Stimulated activated effector memory CD8-positive, alpha-beta T cell treated with anti-CD3 and anti-CD28 coated beads, Interleukin-12 subunit alpha, Interleukin-12 subunit beta, amount 100 ng/mL, for 72 hours (primary cell): ENCODE results near the gene GEMIN4.
"Not testable (repeated sequence)": the region's sequence is repeated elsewhere in the genome, so short reads cannot be mapped to it uniquely, and the experiment has no call there.

Source experiments
- ATAC-seq: fragments of 150-1000 bp; cut with Tn5 transposase; 2 replicates; pipeline ENCODE4 v1.10.0; 2021
- DNase-seq, 2 donors: peaks; one replicate each; pipeline ENCODE4 v3.0.0; 2021 to 2022; ENCODE audit warnings: low spot score in 2 of 2
- H3K27ac Mint-ChIP-seq: one replicate; pipeline ENCODE4 v1.8.0; 2022; ENCODE audit warnings: mild to moderate bottlenecking, mixed read lengths
- H3K36me3 Mint-ChIP-seq: one replicate; pipeline ENCODE4 v1.8.0; 2022; ENCODE audit warnings: mild to moderate bottlenecking, mixed read lengths
- H3K4me1 Mint-ChIP-seq: one replicate; pipeline ENCODE4 v1.8.0; 2022; ENCODE audit warnings: mixed read lengths
- H3K4me3 Mint-ChIP-seq: one replicate; pipeline ENCODE4 v1.8.0; 2022; ENCODE audit warnings: mild to moderate bottlenecking, mixed read lengths
- H3K9me3 Mint-ChIP-seq: one replicate; pipeline ENCODE4 v1.8.0; 2022; ENCODE audit warnings: mixed read lengths

The GEMIN4 gene

DNA sequence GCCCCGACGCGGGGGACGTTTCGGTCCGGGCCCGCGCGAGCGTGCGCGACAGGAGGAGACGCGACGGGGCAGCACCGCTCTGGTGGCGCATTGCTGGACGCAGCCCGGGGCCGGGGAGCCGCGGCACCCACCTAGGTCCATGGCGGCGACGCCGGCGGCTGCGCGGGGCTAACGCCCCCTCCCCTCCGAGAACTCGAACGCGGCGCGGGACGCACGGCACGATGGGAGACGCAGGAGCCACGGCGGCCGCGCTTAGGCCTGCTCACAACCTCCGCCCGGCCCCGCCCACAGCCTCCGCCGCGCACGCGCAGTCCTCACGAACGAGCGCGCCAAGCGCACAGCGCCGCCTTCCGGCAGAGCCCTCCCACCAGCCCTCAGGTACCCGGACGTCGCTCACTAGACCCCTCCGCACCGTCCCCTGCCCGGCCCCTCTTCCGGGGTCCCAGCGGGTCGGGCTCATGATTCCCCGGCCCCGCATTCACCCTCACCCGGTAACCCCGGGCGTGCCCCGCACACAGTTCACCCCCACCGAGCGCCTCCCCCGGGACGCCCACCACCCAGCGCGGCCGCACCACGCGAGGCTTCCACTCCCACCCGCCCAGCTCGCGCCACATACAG is at the start of gene GEMIN4:
TSS of gene GEMIN4 (minus strand) at position 263 of the 618 bp plus-strand sequence. CDS start at position 141, 122 bp downstream.
- H3K4me1 Mint-ChIP-seq, result peaks cover 44% of the 10 kb centered on the region
- H3K9me3 Mint-ChIP-seq, result no peaks in the 10 kb centered on the region
- ATAC-seq, result peak; percentile 94
- peaks cover 47% of the 10 kb centered on the region for H3K36me3 Mint-ChIP-seq
- peak within 1 kb of the TSS; percentile 96 for H3K4me3 Mint-ChIP-seq
- peak within 1 kb of the TSS; percentile 96 for H3K27ac Mint-ChIP-seq
- peak; percentile 100 for DNase-seq

DNA sequence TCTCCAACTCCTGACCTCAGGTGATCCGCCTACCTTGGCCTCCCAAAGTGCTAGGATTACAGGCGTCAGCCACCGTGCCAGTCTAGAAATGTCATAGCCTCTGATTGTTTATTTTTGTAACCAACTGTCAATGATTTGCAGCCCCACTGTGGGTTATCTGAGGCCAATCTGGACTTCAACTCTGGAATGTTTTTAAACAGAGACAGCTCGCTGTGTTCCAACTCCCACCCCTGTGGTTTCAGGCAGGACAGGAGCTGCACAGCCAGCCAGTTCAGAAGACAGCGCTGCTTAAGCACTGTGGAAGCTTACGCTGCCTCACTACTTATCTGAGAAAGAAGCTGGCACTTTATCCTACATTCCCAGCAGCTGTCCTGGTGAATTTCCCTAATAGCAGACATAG is 49.6 kb upstream of the GEMIN4 start:
- no peaks in the 10 kb centered on the region for H3K4me1 Mint-ChIP-seq
- H3K9me3 Mint-ChIP-seq, result no peaks in the 10 kb centered on the region
- ATAC-seq (no peak), DNase-seq (no peak)
- H3K36me3 Mint-ChIP-seq, result no peaks in the 10 kb centered on the region
- no peak overlapping the region for H3K4me3 Mint-ChIP-seq
- H3K27ac Mint-ChIP-seq, result no peak overlapping the region

DNA sequence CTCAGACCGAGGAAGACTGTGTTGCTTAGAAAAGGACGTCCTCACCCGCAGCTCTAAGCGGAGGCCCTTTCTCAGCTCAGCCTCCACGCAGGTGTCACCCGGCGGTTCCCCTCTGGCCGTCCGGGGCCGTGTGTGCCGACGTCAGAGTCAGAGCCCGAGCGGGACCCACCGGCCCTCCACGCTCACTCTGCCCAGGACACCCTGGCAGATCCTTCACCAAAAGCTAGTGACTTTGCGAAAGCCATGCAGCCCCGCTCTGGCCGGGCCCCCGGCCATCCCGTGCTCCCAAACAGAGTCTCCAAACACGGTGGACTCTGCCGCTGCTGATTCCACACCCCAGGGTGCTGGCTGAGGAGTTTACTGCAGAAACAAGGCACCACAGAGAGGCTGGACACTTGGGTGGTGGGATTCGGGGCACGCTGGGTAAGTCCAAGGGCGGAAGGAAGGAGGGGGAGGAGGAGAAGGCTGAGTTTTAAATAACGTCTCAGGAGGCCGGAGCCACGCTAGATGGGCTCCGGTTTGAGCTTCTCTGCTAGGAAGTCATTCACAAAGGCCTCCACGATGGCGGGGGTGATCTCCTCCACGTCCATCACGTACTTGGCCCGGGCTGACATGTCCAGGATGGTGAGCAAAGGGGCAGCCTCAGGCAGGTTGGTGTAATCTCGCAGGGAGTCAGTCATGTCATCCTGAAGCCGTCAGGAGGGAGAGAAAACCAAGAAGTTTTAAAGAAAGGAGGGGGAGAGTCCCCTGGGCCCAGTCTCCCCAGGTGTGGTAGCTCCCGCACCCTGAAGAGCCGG is 48.6 kb upstream of the GEMIN4 start:
- ATAC-seq (no peak), DNase-seq (no peak)
- H3K9me3 Mint-ChIP-seq, result no peaks in the 10 kb centered on the region
- no peak overlapping the region for H3K4me3 Mint-ChIP-seq
- no peaks in the 10 kb centered on the region for H3K4me1 Mint-ChIP-seq
- H3K36me3 Mint-ChIP-seq, result no peaks in the 10 kb centered on the region
- H3K27ac Mint-ChIP-seq, result no peak overlapping the region

DNA sequence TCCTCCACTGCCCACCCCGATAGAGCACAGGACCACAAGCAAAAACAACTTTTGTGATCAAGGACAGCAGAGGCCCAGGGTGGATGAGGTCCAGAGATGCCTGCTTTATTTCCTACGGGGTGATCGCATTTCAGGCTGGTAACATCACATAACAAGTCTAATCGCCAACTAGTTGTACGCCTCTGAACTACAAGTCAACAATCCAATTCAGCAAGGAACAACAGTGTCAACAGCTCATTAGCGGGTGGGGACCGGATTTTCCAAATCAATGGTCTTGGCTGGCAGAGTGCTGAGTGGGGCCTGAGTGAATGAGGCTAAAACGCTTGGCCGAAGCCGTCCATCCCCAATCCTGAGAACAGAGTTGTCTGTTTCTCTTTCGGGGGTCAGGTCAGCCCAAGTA is 47.2 kb upstream of the GEMIN4 start:
- Mint-ChIP-seq H3K27ac (no peak overlapping the region), H3K36me3 (no peaks in the 10 kb centered on the region), H3K4me1 (peaks cover 6% of the 10 kb centered on the region), H3K9me3 (no peaks in the 10 kb centered on the region), H3K4me3 (no peak overlapping the region)
- ATAC-seq, result no peak
- DNase-seq, result no peak

DNA sequence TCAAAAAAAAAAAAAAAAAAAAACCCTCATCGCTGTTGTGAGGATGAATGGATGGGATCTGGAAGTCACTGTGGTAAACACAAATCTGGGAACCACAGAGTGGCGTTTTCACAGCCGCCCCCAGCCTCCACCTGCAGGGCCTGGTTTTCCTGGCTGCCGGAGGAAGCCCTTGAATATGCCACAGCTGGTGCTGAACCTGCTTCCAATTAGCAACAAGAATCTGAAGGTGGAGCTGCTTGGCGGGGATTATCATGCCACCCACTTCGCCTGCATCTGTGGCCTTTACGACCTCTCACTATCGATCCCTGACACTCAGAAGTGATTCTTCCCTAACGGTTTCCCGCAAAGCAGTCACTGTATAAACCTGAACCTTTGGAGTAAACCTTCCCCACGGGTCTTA is 46.2 kb upstream of the GEMIN4 start:
- ATAC-seq, result no peak
- H3K4me1 Mint-ChIP-seq, result peaks cover 6% of the 10 kb centered on the region
- H3K9me3 Mint-ChIP-seq, result no peaks in the 10 kb centered on the region
- no peak for DNase-seq
- no peak overlapping the region for H3K4me3 Mint-ChIP-seq
- no peak overlapping the region for H3K27ac Mint-ChIP-seq
- H3K36me3 Mint-ChIP-seq, result no peaks in the 10 kb centered on the region

DNA sequence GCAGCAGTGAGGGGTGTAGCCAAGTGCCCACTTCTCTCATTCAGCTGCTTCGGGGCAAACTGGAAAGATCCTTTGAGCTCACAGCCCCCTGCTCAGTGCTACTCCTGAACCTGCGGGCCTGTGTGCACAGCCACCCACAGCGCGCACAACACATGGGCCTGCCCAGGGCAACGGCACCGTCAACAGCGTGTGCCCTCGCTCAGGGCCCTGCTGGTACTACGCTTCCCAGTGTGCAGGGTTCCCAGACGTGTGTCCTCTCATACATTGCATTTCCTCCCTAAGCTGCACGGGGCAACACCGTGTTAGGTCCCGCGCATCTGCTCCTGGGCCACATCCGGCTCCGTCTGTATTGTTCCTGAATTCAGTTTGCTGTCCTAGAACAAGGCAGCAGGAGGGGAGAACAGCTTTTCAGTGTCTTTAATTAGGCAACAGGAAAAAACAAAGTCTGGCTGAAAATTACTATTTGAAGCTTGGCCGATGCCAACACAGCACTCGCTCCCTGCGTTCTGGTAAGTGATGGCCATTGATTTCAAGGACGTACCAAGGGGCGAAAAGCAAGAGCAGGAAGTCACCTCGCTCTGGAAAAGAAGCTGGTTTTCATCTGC is 45.3 kb upstream of the GEMIN4 start:
- peaks cover 6% of the 10 kb centered on the region for H3K4me1 Mint-ChIP-seq
- no peak overlapping the region for H3K27ac Mint-ChIP-seq
- H3K36me3 Mint-ChIP-seq, result peaks cover 7% of the 10 kb centered on the region
- H3K4me3 Mint-ChIP-seq, result no peak overlapping the region
- DNase-seq, result no peak
- no peak for ATAC-seq
- no peaks in the 10 kb centered on the region for H3K9me3 Mint-ChIP-seq

DNA sequence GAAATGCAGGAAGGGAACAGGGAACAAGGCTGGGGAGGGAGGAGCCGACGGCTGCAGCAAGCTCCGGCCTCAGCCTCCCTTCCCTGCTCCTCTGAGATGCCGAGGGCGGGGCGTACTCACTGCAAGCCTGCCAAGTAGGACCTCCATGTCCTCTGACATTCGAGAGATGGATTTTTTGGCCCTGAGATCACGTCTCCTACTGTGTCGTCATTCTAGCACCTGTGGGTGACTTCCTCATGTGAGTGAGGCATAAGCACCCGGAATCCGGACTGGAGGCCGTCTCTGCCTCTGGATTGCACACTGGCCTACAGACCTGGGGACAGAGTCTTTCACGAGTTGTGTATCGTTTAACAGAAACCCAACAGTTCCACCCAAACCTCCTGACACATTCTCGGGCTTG is 44.5 kb upstream of the GEMIN4 start:
- no peak for ATAC-seq
- Mint-ChIP-seq H3K4me3 (no peak overlapping the region), H3K36me3 (peaks cover 10% of the 10 kb centered on the region), H3K4me1 (peaks cover 6% of the 10 kb centered on the region), H3K9me3 (no peaks in the 10 kb centered on the region), H3K27ac (no peak overlapping the region)
- no peak for DNase-seq

DNA sequence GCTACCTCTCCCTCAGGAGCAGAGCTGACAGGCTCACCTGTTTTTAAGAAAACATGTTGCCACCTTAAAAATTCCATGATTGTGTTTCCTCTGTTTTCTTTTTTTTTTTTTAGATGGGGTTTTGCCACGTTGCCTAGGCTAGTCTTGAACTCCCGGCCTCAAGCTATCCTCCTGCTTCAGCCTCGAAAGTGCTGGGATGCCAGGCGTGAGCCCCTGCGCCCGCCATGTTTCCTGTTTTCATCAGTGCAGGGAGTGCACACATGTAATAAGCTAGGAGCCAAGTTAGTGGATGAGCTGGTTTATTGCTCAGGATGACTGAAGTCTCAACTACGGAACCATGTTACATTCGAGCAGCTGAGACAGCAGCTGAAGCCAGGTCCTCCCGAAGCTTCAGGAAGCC is 43.7 kb upstream of the GEMIN4 start:
- Mint-ChIP-seq H3K4me3 (no peak overlapping the region), H3K4me1 (peaks cover 11% of the 10 kb centered on the region), H3K9me3 (no peaks in the 10 kb centered on the region), H3K27ac (no peak overlapping the region), H3K36me3 (peaks cover 19% of the 10 kb centered on the region)
- no peak for DNase-seq
- ATAC-seq, result no peak

DNA sequence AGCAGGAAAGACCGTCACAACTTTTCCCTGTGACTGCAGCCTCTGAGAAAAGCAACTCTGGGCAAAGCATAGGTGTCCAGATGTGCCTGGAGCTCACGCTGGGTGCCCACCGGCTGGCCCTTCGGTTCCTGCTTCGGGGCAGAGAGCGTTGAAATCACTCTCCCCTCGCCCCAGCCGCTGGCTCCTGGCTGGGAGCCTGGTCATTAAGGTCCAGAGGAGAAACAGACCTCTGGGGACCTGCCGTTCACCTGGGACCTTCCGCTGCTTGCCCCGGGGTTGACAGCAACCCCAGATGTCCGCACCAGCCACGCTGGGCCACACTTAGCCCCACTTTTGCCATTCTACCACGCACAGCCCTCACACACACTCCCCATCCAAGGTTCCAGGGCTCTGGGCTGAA is 43.2 kb upstream of the GEMIN4 start:
- H3K4me3 Mint-ChIP-seq, result no peak overlapping the region
- no peak overlapping the region for H3K27ac Mint-ChIP-seq
- H3K4me1 Mint-ChIP-seq, result peaks cover 11% of the 10 kb centered on the region
- H3K9me3 Mint-ChIP-seq, result no peaks in the 10 kb centered on the region
- peaks cover 22% of the 10 kb centered on the region for H3K36me3 Mint-ChIP-seq
- ATAC-seq, result no peak
- no peak for DNase-seq

DNA sequence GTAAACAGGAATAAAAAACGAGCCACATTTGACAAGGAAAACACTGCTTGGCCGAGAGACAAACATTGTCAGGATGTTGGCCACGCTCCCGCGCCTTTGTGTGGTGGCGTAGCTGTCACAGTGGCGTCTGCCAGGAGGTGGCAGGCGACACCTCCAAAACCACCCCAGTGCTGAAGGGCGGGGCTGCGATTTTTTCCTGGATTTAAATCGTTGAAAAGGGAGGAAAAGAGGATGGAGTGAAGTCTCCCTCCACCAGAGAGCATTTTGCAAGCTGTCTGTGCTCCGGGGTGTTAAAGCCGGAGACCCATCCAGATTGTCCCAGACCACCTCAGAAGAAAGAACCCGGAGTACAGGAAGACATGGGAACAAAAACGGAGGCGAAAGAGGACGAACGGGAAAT is 42.8 kb upstream of the GEMIN4 start:
- Mint-ChIP-seq H3K27ac (no peak overlapping the region), H3K36me3 (peaks cover 26% of the 10 kb centered on the region), H3K9me3 (no peaks in the 10 kb centered on the region), H3K4me1 (peaks cover 11% of the 10 kb centered on the region), H3K4me3 (no peak overlapping the region)
- ATAC-seq, result peak; percentile 64
- DNase-seq, result peak in 1 of 2 donors; percentile 11

DNA sequence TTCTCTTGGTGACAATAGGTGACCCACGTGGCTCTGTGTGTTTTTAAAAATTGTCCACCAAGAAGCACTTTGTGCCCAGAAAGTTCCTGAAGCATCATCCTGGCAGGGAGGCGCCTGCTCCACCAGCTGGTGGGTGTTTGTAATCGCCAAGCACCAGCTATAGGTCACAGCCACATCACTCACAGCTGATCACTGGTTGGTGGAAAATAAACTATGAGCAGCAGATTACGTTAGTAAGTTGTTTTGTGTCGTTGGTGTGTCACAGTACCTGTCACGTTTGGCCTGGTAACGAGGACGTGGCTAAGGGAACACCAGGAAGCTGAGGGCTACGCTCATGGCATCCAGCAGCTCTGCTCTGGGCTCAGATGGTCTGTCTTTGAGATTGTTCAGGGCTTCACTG is 40.2 kb upstream of the GEMIN4 start:
- peaks cover 11% of the 10 kb centered on the region for H3K4me1 Mint-ChIP-seq
- ATAC-seq (no peak), DNase-seq (no peak)
- no peak overlapping the region for H3K27ac Mint-ChIP-seq
- no peaks in the 10 kb centered on the region for H3K9me3 Mint-ChIP-seq
- peaks cover 52% of the 10 kb centered on the region for H3K36me3 Mint-ChIP-seq
- H3K4me3 Mint-ChIP-seq, result no peak overlapping the region

DNA sequence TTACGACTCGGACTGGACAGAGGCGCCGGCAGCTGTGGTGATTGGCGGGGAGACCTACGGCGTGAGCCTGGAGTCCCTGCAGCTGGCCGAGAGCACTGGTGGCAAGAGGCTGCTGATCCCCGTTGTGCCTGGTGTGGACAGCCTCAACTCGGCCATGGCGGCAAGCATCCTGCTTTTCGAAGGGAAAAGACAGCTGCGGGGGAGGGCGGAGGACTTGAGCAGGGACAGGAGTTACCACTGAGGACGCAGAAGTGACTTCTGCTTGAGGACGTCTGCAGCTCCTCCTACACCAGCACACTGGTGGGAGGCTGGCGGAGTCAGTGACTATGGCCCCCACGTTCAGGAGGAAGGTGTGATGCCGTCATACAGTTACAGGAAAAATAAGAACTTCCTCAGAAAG is 39.8 kb upstream of the GEMIN4 start:
- Mint-ChIP-seq H3K27ac (no peak overlapping the region), H3K4me1 (peaks cover 11% of the 10 kb centered on the region), H3K36me3 (peaks cover 56% of the 10 kb centered on the region), H3K9me3 (no peaks in the 10 kb centered on the region), H3K4me3 (no peak overlapping the region)
- no peak for DNase-seq
- no peak for ATAC-seq

DNA sequence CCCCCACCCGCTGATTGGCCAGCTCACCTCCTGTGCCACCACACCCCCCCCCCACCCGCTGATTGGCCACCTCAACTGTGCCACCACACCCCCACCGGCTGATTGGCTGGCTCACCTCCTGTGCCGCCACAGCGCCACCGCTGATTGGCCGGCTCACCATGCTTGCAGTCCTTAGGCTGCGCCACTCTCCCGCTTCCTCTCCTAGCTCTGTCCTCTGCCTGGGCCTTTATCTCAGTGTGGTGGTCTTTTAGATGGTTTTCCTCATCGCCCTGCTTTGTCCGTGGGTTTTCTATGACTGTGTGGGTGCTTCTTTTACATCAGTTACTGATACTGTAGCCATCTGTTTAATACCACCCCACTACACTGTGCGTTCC is 38.8 kb upstream of the GEMIN4 start:
- H3K4me1 Mint-ChIP-seq, result peaks cover 11% of the 10 kb centered on the region
- DNase-seq, H3K4me3 Mint-ChIP-seq, H3K27ac Mint-ChIP-seq, H3K9me3 Mint-ChIP-seq, ATAC-seq: not testable (repeated sequence)
- H3K36me3 Mint-ChIP-seq, result peaks cover 66% of the 10 kb centered on the region

DNA sequence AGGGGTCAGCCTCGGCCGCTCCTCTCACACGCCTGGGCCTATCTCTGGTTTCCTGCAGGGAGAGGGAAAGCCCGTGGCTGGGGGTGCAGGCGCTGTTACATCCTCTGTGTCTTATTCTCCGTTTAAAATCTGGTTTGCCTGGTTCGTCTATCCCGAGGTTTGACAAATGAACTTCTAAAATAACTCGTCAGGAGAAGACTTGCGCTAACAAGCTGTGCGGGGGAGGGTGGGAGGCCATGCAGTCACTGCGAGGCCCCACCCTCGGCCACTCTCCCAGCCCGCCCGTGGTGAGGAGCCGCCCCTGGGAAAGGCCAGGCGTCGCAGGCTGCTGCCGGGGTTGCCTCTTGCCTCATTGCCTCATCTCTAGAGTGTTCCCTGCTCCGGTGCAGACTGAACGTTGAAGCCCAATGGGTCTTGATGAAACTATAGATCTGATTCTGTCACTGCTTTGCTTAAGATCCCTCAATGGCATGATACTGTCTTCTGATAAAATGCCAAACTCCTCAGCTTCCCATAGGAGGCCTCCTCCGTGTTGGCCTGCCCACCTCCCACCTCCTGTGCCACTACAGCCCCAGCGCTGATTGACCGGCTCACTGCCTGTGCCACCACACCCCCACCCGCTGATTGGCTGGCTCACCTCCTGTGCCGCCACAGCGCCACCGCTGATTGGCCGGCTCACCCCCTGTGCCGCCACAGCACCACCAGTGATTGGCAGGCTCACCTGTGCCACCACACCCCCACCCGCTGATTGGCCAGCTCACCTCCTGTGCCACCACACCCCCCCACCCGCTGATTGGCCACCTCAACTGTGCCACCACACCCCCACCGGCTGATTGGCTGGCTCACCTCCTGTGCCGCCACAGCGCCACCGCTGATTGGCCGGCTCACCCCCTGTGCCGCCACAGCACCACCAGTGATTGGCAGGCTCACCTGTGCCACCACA is 38.1 kb upstream of the GEMIN4 start:
- H3K4me1 Mint-ChIP-seq, result peaks cover 11% of the 10 kb centered on the region
- H3K9me3 Mint-ChIP-seq, DNase-seq, ATAC-seq, H3K4me3 Mint-ChIP-seq, H3K27ac Mint-ChIP-seq: not testable (repeated sequence)
- peaks cover 71% of the 10 kb centered on the region for H3K36me3 Mint-ChIP-seq

DNA sequence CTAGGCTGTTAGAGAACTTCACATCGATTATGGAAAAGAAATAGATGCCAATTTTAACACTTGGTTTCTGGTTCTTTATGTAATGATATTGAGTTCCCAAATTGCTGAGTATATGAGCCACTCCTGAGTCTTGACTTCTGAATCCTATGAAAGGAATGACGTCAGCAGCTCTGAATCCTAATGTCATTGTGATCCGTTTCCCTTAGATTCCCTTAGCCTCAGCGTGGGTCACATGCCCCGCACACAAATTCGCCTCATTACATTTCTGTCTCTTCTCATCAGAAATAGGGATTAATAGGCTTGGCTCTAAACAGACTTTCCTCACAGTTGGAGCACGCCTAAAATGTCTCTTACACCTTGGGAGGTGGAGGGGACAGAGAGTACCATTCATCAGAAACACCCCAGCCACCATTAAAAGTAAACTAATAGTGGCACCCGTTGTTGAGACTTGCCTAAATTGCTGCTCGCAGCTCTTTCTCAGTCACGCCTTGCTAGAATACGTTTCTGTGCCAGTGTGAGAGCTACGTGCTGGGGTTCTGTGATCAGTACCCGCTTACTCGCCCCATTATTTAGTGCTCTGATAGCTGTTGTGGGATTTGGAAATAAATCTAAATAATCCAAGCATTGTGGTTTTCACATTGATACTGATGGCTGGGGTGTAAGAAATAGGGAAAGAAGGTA is 37.2 kb upstream of the GEMIN4 start:
- peaks cover 78% of the 10 kb centered on the region for H3K36me3 Mint-ChIP-seq
- H3K27ac Mint-ChIP-seq, result no peak overlapping the region
- H3K4me3 Mint-ChIP-seq, result no peak overlapping the region
- no peaks in the 10 kb centered on the region for H3K9me3 Mint-ChIP-seq
- ATAC-seq, result no peak
- peaks cover 13% of the 10 kb centered on the region for H3K4me1 Mint-ChIP-seq
- no peak for DNase-seq
